Measurements from ENCODE around the gene SNAP23.
"Not testable (repeated sequence)": the region's sequence is repeated elsewhere in the genome, so short reads cannot be mapped to it uniquely, and the experiment has no call there.

The SNAP23 gene

GRCh38 chr15:42498212-42499068 is 3.0 kb downstream of the SNAP23 start:
- no peak for DNase-seq

DNA sequence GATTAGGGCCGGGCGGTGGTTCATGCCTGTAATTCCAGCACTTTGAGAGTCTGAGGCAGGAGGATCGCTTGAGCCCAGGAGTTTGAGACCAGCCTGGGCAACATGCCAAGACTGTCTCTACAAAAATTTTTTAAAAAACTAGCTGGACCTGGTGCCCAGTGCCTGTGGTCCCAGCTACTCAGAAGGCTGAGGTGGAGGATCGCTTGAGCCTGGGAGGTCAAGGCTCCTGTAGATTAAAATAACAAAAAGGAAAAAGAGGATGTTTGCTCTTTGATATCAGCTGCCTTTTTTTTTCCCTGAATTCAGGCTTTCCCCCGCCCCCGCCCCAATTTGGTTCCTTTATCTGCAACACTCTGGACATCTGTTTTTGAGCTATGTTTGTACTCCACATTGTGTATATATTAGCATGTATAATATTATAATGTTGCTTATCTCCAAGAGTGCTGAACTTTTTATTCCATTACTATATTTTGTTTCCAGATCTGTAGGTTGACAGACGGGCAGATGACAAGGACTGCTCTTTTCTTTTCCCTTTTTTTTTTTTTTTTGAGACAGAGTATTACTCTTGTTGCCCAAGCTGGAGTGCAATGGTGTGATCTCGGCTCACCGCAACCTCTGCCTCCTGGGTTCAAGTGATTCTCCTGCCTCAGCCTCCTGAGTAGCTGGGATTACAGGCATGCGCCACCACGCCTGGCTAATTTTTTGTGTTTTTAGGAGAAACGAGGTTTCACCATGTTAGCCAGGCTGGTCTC is 4.6 kb downstream of the SNAP23 start:
- no peak for DNase-seq

DNA sequence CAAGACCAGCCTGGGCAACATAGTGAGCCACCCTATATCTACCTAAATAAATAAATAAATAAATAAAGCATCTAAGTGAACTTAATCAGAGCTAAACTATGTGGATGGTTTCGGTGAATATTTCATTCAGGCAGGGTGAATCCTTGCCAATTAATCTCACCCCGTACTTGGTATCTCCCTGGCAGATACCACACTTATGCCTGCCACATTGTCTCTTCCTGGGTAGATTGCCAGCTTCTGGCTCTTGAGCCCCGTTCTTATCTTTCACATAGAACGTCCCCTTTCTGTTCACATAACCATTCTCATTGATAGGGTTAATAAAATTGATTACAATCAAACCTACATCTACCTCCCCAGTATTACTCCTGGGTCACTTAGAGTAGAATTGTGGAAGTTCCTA is 7.0 kb downstream of the SNAP23 start:
- DNase-seq: no peak

GRCh38 chr15:42503825-42504224 is 8.4 kb downstream of the SNAP23 start:
- DNase-seq: peak; percentile 37

- no peak for DNase-seq
These were observed 9.2 kb downstream of the SNAP23 start for GRCh38 chr15:42504631-42505030.

GRCh38 chr15:42507514-42507913 is 12.1 kb downstream of the SNAP23 start:
- DNase-seq: no peak

GRCh38 chr15:42508263-42508690 is 12.8 kb downstream of the SNAP23 start:
- no peak for DNase-seq

DNA sequence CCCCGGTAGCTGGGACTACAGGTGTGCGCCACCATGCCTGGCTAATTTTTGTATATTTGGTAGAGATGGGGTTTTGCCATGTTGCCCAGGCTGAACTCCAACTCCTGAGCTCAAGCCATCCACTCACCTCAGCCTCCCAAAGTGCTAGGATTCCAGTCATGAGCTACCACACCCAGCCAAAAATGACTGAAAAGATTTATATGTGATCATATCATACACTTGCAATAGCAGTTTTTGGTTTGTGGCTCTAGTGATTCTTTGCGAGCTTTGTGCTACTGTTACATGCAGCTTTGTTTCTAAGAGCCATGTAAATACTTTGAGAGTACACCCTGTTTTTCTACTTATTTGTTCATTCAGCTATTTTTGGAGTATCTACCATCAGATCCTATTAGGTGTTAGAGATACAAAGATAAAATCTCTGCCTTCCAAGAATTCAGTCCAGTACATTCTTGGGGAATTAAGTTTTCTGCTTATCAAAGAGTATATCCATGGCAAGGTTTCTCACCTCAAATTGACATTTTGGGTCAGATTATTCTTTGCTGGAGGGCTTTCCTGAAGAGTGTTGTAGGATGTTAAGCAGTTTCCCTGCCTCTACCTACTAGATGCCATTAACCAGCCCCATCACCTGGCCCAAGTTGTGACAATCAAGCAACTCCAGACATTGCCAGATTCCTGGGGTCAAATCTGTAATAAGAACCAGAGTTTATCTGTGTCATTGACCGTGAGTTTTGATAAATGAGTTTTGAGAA is 15.0 kb downstream of the SNAP23 start:
- no peak for DNase-seq

- DNase-seq: peak; percentile 64
These were observed 15.6 kb downstream of the SNAP23 start for GRCh38 chr15:42511007-42511391.

DNA sequence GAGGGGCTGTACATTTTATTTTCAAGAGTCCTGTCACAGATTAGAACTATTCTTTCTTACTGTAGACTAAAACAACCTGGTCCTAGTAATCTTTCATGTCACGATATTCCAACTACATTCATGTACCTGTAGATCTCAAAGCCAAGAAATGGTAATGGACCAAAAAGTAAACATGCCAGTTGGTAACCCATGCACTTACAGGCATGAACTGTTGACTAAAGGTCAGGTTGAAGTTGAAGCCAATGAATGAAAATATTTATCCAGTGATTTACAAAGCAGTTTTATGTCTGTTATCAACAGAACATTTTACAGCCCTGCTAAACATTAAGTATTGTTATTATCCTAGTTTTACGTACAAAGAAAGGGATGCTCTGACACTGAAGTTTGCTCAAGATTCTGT is 27.9 kb downstream of the SNAP23 start:
- no peak for DNase-seq

DNA sequence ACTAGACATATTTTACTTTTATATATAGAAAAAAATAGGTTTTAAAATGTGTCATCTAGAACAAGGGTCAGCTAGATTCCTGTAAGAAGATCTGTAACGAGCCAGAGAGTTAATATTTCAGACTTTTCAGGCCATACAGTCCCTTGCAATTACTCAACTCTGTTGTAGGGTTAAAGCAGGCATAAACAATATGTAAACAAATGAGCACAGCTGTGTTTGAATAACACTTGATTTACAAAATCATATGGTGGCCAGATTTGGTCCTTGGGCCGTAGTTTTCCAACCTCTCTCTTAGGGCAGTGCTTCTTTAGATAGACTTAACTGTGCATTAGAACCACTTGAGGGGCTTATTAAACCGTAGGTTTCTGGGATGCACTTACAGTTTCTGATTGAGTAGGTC is 33.5 kb downstream of the SNAP23 start:
- DNase-seq: no peak

DNA sequence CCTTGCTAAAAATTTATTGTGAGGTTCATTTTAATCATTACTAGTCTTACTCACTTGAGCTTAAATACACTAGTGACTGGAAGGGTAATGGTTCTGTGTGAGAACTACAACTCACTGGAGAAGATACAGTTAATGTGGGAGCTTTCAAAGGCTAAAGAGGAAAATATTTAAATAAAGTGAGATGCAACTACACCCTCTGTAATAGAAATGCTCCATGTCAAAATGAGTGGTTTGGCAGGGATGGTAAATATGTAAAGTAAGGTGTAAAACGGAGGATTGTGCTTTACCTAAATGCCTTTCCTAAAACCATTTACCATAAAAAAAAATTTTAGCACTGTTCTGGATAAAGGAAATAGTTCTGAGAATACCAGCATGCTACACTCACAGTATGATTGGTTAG is 37.8 kb downstream of the SNAP23 start:
- no peak for DNase-seq

- DNase-seq: peak; percentile 84
These were observed 49.6 kb downstream of the SNAP23 start for GRCh38 chr15:42544853-42545629.

DNA sequence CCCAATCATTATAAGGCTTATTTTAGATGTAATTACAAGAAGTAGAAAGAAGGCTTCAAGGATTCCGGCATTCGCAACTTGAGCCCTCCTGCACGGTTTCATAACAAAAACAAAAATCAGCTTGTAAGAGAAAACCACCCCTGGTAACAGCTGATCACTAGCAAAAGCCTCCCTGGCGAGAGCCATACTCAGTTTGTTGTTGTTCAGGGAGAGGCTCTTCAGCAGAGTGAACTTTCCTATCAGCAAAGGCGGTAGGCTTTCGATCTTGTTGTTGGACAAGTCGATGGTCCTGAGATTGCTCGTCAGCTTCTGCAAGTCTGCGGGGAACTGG is 52.4 kb downstream of the SNAP23 start:
- DNase-seq: no peak

DNA sequence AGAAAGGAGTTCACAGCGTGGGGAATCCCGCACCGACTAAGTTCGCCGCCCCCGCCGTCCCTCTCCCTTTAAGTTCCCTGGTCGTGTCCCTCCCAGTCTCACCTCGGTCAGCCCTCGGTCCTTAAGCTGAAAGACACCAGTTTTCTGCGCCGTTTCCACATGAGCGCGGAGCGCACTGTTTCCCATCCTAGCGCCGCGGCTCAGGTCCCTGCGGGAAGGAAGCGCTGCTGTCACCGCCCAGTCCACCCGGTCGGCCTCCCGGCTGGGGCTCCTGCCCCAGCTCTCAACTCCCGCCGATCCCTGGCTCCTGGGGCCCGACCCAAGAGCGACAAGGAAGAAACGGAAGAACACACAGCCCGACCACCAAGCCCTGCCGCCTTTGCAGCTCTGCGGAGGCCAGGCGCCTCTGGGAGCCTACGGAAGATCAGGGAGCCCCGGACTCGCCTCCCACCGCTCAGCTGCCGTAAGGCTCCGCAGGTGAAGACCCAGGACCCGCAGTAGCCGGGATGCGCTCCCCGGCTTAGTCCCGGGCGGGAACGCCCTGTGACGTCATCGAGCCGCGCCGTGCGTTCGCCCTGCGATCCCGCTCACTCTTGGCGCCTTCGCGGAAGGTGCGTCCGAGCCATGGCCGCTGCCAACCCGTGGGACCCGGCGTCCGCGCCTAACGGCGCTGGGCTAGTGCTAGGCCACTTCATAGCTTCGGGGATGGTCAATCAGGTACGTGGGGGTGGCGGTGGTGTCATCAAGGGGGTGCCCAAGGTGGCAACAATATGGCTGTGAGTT is 53.0 kb downstream of the SNAP23 start, which contains the start of the genes HAUS2 and LRRC57:
Gene HAUS2 (plus strand): TSS at position 590 of the 783 bp plus-strand sequence. CDS start 35 bp downstream, at position 625.
Gene LRRC57 (minus strand): TSS at position 545 of the 783 bp plus-strand sequence. CDS start 359 bp downstream, at position 186.
- peak; percentile 65 for DNase-seq

DNA sequence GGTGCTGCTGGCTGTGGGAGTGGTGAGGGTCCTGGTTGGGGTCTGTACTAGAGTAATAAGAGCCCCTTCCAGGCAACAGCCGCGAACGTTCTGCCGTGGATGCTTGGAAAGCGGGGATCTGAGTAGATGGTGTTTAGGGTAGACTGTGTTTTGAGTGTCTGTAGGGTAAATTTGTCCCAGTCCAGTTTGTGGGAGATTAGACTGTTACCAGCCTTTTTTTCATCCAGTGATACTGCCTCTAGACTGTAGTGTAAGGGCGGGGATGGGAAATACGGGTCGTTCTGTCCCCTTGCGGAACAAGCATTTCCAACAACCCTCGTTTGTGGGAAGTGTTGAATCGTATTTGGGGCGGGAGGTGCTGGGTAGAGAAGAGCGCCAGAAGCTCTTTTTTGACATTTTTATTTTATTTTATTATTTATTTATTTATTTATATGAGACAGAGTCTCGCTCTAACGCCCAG is 53.6 kb downstream of the SNAP23 start:
- DNase-seq: peak; percentile 42

DNA sequence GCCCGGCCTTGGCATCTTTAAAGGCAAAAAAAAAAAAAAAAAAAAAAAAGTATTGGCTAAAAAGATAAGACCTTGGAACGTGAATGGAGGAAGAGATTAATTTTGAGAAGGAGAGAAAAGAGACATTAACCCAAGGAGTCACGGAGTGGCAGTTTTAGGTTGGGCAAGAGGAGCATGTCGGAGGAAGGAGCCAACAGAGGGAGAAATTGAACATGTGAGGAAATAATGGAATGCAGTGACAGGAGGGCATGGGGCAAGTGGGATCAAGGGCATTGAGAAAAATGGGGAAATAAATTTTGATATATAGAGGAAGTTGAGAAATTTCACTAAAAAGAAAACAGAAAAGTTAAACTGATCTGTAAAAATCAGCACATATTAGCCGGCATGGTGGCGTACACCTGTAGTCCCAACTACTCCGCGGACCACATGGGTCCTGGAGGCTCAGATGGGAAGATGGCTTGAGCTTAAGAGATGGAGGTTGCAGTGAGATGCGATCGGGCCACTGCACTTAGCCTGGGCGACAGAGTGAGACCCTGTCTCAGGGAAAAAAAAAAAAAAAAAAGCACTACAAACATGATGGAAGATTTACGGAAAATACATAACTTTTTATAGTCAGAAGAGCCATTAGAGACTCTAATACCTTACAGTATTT is 54.4 kb downstream of the SNAP23 start:
- peak; percentile 37 for DNase-seq

GRCh38 chr15:42553554-42553953 is 58.1 kb downstream of the SNAP23 start:
- peak; percentile 8 for DNase-seq

GRCh38 chr15:42556550-42557207 is 61.2 kb downstream of the SNAP23 start:
- not testable (repeated sequence) for DNase-seq

DNA sequence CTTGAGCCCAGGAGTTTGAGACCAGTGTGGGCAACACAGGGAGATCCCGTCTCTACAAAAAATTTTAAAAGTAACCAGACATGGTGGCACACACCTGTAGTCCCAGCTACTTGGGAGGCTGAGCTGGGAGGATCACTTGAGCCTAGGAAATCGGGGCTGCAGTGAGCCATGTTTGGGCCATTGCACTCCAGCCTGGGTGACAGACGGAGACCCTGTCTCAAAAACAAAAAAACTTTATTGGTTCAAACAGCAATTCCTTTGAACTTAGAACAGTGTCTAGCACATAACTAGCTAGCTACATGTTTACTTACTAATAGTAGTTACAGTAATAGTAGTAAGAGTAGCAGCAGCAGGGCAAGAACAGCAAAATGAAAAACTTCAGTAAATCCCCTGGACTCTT is 63.3 kb downstream of the SNAP23 start:
- no peak for DNase-seq
